ENCODE results near the gene GPRC5C. TPM values are rescaled to one million over a fixed set of nuclear protein-coding genes. Genes with fewer than 3 reads are reported as not detected.
"Not testable (repeated sequence)": the region's sequence is repeated elsewhere in the genome, so short reads cannot be mapped to it uniquely, and the experiment has no call there.

Gene GPRC5C
- total RNA-seq, 1 donor from 2014 or later: 80.3 TPM

- H3K27me3 ChIP-seq (ENCODE audit: control insufficient read depth, insufficient read depth, low read length): peaks cover 9% of the 10 kb centered on the region
- TF ChIP-seq CTCF (IDR thresholded peaks at IDR 0.05; ENCODE audit: insufficient read depth, low read length, poor library complexity, severe bottlenecking): no peak
- DNase-seq (ENCODE audit: low read depth): no peak
- H3K36me3 ChIP-seq (ENCODE audit: control insufficient read depth, insufficient read depth, low read length): no peaks in the 10 kb centered on the region
- no peak overlapping the region for H3K4me3 ChIP-seq (ENCODE audit: low read depth, low read length)
Observed at GRCh38 chr17:74403512-74404137, 28.3 kb upstream of the GPRC5C start.

GRCh38 chr17:74404218-74404617, 27.7 kb upstream of the GPRC5C start:
- H3K27me3 ChIP-seq (ENCODE audit: control insufficient read depth, insufficient read depth, low read length): peaks cover 9% of the 10 kb centered on the region
- no peaks in the 10 kb centered on the region for H3K36me3 ChIP-seq (ENCODE audit: control insufficient read depth, insufficient read depth, low read length)
- TF ChIP-seq CTCF (IDR thresholded peaks at IDR 0.05; ENCODE audit: insufficient read depth, low read length, poor library complexity, severe bottlenecking): no peak
- no peak overlapping the region for H3K4me3 ChIP-seq (ENCODE audit: low read depth, low read length)
- no peak for DNase-seq (ENCODE audit: low read depth)

GRCh38 chr17:74404789-74405188, 27.1 kb upstream of the GPRC5C start:
- Histone ChIP-seq H3K27me3 (ENCODE audit: control insufficient read depth, insufficient read depth, low read length) (peaks cover 9% of the 10 kb centered on the region), H3K36me3 (ENCODE audit: control insufficient read depth, insufficient read depth, low read length) (no peaks in the 10 kb centered on the region), H3K4me3 (ENCODE audit: low read depth, low read length) (no peak overlapping the region)
- TF ChIP-seq CTCF (IDR thresholded peaks at IDR 0.05; ENCODE audit: insufficient read depth, low read length, poor library complexity, severe bottlenecking): no peak
- no peak for DNase-seq (ENCODE audit: low read depth)

- H3K27me3 ChIP-seq (ENCODE audit: control insufficient read depth, insufficient read depth, low read length); H3K4me3 ChIP-seq (ENCODE audit: low read depth, low read length); H3K36me3 ChIP-seq (ENCODE audit: control insufficient read depth, insufficient read depth, low read length); DNase-seq (ENCODE audit: low read depth): not testable (repeated sequence)
Observed at GRCh38 chr17:74405311-74405710, 26.6 kb upstream of the GPRC5C start.

GRCh38 chr17:74407384-74407783, 24.5 kb upstream of the GPRC5C start:
- H3K36me3 ChIP-seq (ENCODE audit: control insufficient read depth, insufficient read depth, low read length): no peaks in the 10 kb centered on the region
- no peak overlapping the region for H3K4me3 ChIP-seq (ENCODE audit: low read depth, low read length)
- no peak for TF ChIP-seq CTCF (IDR thresholded peaks at IDR 0.05; ENCODE audit: insufficient read depth, low read length, poor library complexity, severe bottlenecking)

GRCh38 chr17:74408262-74408661, 23.6 kb upstream of the GPRC5C start:
- no peak for DNase-seq (ENCODE audit: low read depth)
- peak; percentile 34 for TF ChIP-seq CTCF (IDR thresholded peaks at IDR 0.05; ENCODE audit: insufficient read depth, low read length, poor library complexity, severe bottlenecking)

More at GRCh38 chr17:74407384-74407783, 24.5 kb upstream of the GPRC5C start:
- H3K27me3 ChIP-seq (ENCODE audit: control insufficient read depth, insufficient read depth, low read length): peaks cover 9% of the 10 kb centered on the region
- no peak for DNase-seq (ENCODE audit: low read depth)

More at GRCh38 chr17:74408262-74408661, 23.6 kb upstream of the GPRC5C start:
- Histone ChIP-seq H3K36me3 (ENCODE audit: control insufficient read depth, insufficient read depth, low read length) (no peaks in the 10 kb centered on the region), H3K27me3 (ENCODE audit: control insufficient read depth, insufficient read depth, low read length) (peaks cover 9% of the 10 kb centered on the region), H3K4me3 (ENCODE audit: low read depth, low read length) (no peak overlapping the region)
